ENCODE results near the gene PPP4R2. TPM values are rescaled to one million over a fixed set of nuclear protein-coding genes. Genes with fewer than 3 reads are reported as not detected.

PPP4R2 gene
- total RNA-seq, 1 donor from 2014 or later, result 90.2 TPM

- intact Hi-C loops (cut with micrococcal nuclease), result no loop called here
Measured at GRCh38 chr3:73107215-73107614, 110.6 kb downstream of the PPP4R2 start.

DNA sequence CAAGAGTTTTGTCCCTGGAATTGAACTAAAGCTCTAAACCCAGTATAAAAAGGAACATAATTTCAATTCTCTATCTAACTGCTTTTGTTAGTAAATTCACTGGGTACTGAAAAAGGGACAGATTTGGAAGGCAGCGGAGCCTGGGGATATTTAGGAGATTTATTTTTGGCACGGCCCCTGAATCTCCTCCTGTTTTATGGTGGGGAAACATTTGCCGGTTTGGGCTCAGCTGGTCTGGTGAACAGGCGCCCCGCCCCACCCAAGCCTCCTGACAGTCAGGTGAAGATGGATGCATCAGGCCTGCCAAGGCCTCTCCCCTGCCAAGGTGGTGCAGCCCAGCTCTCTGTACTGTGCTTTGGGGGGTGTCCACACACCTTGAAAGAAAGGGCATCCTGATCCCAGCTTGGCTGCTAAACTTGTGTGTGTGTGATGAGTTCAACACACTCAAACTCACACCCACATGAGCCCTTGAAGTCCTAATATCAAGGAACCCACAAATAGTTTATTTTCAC is 111.1 kb downstream of the PPP4R2 start:
- intact Hi-C loops (cut with micrococcal nuclease), result no loop called here

DNA sequence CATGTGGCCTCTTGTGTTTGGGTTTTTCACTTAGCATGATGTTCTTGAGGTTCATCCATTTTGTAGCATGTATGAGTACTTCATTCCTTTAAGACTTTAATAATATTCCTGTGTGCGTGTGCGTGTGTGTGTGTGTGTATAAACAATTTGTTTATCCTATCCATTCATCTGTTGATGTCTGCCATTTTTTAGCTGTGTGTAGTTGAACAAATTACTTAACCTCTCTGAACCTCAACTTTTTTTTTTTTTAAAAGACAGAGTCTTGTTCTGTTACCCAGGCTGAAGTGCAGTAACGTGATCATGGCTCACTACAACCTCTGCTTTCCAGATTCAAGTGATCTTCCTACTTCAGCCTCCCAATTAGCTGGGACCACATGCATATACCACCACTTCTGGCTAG is 112.1 kb downstream of the PPP4R2 start:
- intact Hi-C loops (cut with micrococcal nuclease), result no loop called here

DNA sequence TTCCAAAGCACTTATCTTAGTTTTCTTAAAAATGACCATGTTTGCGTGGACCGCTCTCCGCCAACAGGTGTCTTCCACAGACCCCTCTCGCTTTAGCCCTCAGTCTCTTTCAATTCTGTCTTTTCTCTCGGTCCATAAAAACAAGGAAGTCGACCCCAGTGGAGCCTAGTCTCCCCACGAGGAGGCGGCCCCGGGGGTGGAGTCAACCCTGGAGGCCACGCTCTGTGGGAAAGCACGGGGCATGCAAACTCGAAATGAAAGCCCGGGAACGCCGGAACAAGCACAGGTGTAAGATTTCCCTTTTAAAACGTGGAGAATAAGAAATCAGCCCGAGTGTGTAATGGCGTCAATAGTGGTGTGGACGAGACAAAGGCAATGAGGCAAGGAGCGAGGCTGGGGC is 113.9 kb downstream of the PPP4R2 start:
- intact Hi-C loops (cut with micrococcal nuclease), result no loop called here

- intact Hi-C loops (cut with micrococcal nuclease), result no loop called here
Measured at GRCh38 chr3:73114711-73115110, 118.1 kb downstream of the PPP4R2 start.

GRCh38 chr3:73115806-73116205 is 119.2 kb downstream of the PPP4R2 start:
- intact Hi-C loops (cut with micrococcal nuclease), result no loop called here

Other genes starting within 250 kb of the PPP4R2 start
- gene SHQ1, start 148.4 kb upstream of the PPP4R2 start, total RNA-seq, result 26.0 and 26.1 TPM in 2 replicates
- 0.51 TPM in 1 of 2 replicates, not detected in the other for gene GXYLT2, start 108.8 kb upstream of the PPP4R2 start, total RNA-seq
- 7.7 and 9.1 TPM in 2 replicates for gene EBLN2, start 64.8 kb downstream of the PPP4R2 start, total RNA-seq

All from T-helper 1 cell treated with Interleukin-12 subunit alpha and Interleukin-12 subunit beta and Interleukin-4 antibody, amounts not matched to agents 30 ng/mL and 1 ng/mL, for 36 hours (primary cell).